Colonic mucosa (tissue), 4 donors: ENCODE measurements around the gene ALG12. TPM values are rescaled to one million over a fixed set of nuclear protein-coding genes. Genes with fewer than 3 reads are reported as not detected.

ENCODE experiments used
- DNase-seq: peaks from one replicate; pipeline ENCODE4 v3.0.0-alpha.2; 2020
- H3K27ac ChIP-seq: fragments of 200-600 bp; one replicate; pipeline ENCODE4 v1.8.0; 2021
- H3K27me3 ChIP-seq: fragments of 200-600 bp; one replicate; pipeline ENCODE4 v1.8.0; 2021
- H3K36me3 ChIP-seq: fragments of 200-600 bp; one replicate; pipeline ENCODE4 v1.8.0; 2021
- H3K4me1 ChIP-seq: fragments of 200-600 bp; one replicate; pipeline ENCODE4 v1.8.0; 2021; ENCODE audit warnings: mild to moderate bottlenecking
- H3K4me3 ChIP-seq: fragments of 200-600 bp; one replicate; pipeline ENCODE4 v1.8.0; 2021
- H3K9ac ChIP-seq, 2 donors: one replicate each; pipeline ENCODE4 v1.7.0; 2013; ENCODE audit warnings: control low read depth in 2 of 2, low read depth in 2 of 2, low read length in 2 of 2
- H3K9me3 ChIP-seq: fragments of 200-600 bp; one replicate; pipeline ENCODE4 v1.8.0; 2021
- CTCF ChIP-seq: fragments of 200-600 bp; IDR thresholded peaks from one replicate; pipeline ENCODE4 v1.8.0; 2022; ENCODE audit warnings: antibody characterized with exemption, mild to moderate bottlenecking
- intact Hi-C: fragments of 100-400 bp; cut with DNase I; formaldehyde crosslinking; loops from one replicate; pipeline ENCODE4 v1.14.1; 2022
- total RNA-seq, 2 donors: library from RNA; stranded (reverse); fragmentation: NEBNext Ultra II Directional in 1 of 2; extraction: Animal tissue kit (Norgen Biotek cat#: 25700) in 1 of 2; gene quantifications; one replicate each; pipeline ENCODE4 v1.2.1, GENCODE V29; 2021
- donor health status: healthy.
- donor health status: DM: no; HTN: no; CAD: no.
- donor health status: DM: no; HTN: no; CAD: no.

The ALG12 gene
- total RNA-seq, 2 donors from 2014 or later: 17.8 to 43.5 TPM

- H3K36me3 ChIP-seq: no peaks in the 10 kb centered on the region
- no peaks in the 10 kb centered on the region for H3K27me3 ChIP-seq
- H3K9ac ChIP-seq: no peak overlapping the region
- H3K27ac ChIP-seq: no peak overlapping the region
- intact Hi-C loops: no loop called here
- no peaks in the 10 kb centered on the region for H3K4me1 ChIP-seq
- H3K4me3 ChIP-seq: no peak overlapping the region
- H3K9me3 ChIP-seq: no peaks in the 10 kb centered on the region
- no peak for DNase-seq
- no peak for TF ChIP-seq CTCF
Observed at GRCh38 chr22:49886346-49887063, 31.7 kb downstream of the ALG12 start.

GRCh38 chr22:49885881-49886280 lies 32.4 kb downstream of the ALG12 start:
- no peak overlapping the region for H3K9ac ChIP-seq
- H3K4me1 ChIP-seq: no peaks in the 10 kb centered on the region
- no peak overlapping the region for H3K4me3 ChIP-seq
- H3K36me3 ChIP-seq: no peaks in the 10 kb centered on the region
- no peaks in the 10 kb centered on the region for H3K27me3 ChIP-seq
- intact Hi-C loops: no loop called here
- DNase-seq: no peak
- TF ChIP-seq CTCF: no peak
- H3K9me3 ChIP-seq: no peaks in the 10 kb centered on the region
- H3K27ac ChIP-seq: no peak overlapping the region

GRCh38 chr22:49885281-49885680 lies 33.0 kb downstream of the ALG12 start:
- DNase-seq: no peak
- H3K9me3 ChIP-seq: no peaks in the 10 kb centered on the region

GRCh38 chr22:49884503-49885260 lies 33.6 kb downstream of the ALG12 start:
- no peak for DNase-seq
- Histone ChIP-seq H3K4me1 (no peaks in the 10 kb centered on the region), H3K27me3 (no peaks in the 10 kb centered on the region), H3K9ac (no peak overlapping the region), H3K4me3 (no peak overlapping the region), H3K27ac (no peak overlapping the region), H3K9me3 (no peaks in the 10 kb centered on the region), H3K36me3 (no peaks in the 10 kb centered on the region)
- no peak for TF ChIP-seq CTCF
- intact Hi-C loops: no loop called here

More at GRCh38 chr22:49885281-49885680, 33.0 kb downstream of the ALG12 start:
- intact Hi-C loops: no loop called here
- H3K9ac ChIP-seq: no peak overlapping the region
- TF ChIP-seq CTCF: no peak
- H3K4me1 ChIP-seq: no peaks in the 10 kb centered on the region
- no peak overlapping the region for H3K4me3 ChIP-seq
- H3K27ac ChIP-seq: no peak overlapping the region
- H3K36me3 ChIP-seq: no peaks in the 10 kb centered on the region
- no peaks in the 10 kb centered on the region for H3K27me3 ChIP-seq

GRCh38 chr22:49884075-49884474 lies 34.2 kb downstream of the ALG12 start:
- no peak for TF ChIP-seq CTCF
- no peaks in the 10 kb centered on the region for H3K36me3 ChIP-seq
- H3K4me1 ChIP-seq: no peaks in the 10 kb centered on the region
- H3K9ac ChIP-seq: no peak overlapping the region
- no peak overlapping the region for H3K4me3 ChIP-seq
- intact Hi-C loops: no loop called here
- no peak overlapping the region for H3K27ac ChIP-seq
- no peaks in the 10 kb centered on the region for H3K27me3 ChIP-seq
- DNase-seq: no peak
- no peaks in the 10 kb centered on the region for H3K9me3 ChIP-seq
